HG03469 (cell line): ENCODE measurements around the gene FHL3.

Experiments
- ATAC-seq: cut with Tn5 transposase; IDR thresholded peaks from one replicate; pipeline ENCODE4 v1.9.1; 2021; ENCODE audit warnings: mild to moderate bottlenecking, moderate library complexity, moderate number of reproducible peaks; ENCODE audit not compliant: unreplicated experiment

FHL3 gene

GRCh38 chr1:38014724-38015424 lies 9.6 kb upstream of the FHL3 start:
- ATAC-seq, result no peak

- no peak for ATAC-seq
Measured at GRCh38 chr1:38014171-38014570, 8.9 kb upstream of the FHL3 start.

- no peak for ATAC-seq
Measured at GRCh38 chr1:38013227-38013622, 7.9 kb upstream of the FHL3 start.

GRCh38 chr1:38012363-38013226 lies 7.3 kb upstream of the FHL3 start, which contains the start of gene UTP11:
TSS of gene UTP11 (plus strand) at chr1:38012734. CDS start at chr1:38012803, 69 bp downstream.
- peak; percentile 88 for ATAC-seq

- ATAC-seq, result no peak
Measured at GRCh38 chr1:38009841-38010180, 4.5 kb upstream of the FHL3 start.

GRCh38 chr1:38009088-38009840 lies 4.0 kb upstream of the FHL3 start:
- no peak for ATAC-seq

GRCh38 chr1:38006008-38006828 lies 904 bp upstream of the FHL3 start:
- ATAC-seq, result no peak

- no peak for ATAC-seq
Measured at GRCh38 chr1:38004284-38005108, 818 bp downstream of the FHL3 start.

- no peak for ATAC-seq
Measured at GRCh38 chr1:38003261-38004250, 1.8 kb downstream of the FHL3 start.

GRCh38 chr1:38000529-38001455 lies 4.5 kb downstream of the FHL3 start:
- ATAC-seq, result no peak

GRCh38 chr1:38000233-38000528 lies 5.1 kb downstream of the FHL3 start:
- no peak for ATAC-seq

- no peak for ATAC-seq
Measured at GRCh38 chr1:37999430-38000232, 5.7 kb downstream of the FHL3 start.

GRCh38 chr1:37998913-37999429 lies 6.3 kb downstream of the FHL3 start:
- ATAC-seq, result no peak

- ATAC-seq, result no peak
Measured at GRCh38 chr1:37998089-37998808, 7.1 kb downstream of the FHL3 start.

- no peak for ATAC-seq
Measured at GRCh38 chr1:37997256-37998088, 7.8 kb downstream of the FHL3 start.
